ENCODE results near the gene EGLN3. TPM values are rescaled to one million over a fixed set of nuclear protein-coding genes. Genes with fewer than 3 reads are reported as not detected.

EGLN3 gene
- total RNA-seq, 1 donor from 2014 or later, result 0.38 TPM

DNA sequence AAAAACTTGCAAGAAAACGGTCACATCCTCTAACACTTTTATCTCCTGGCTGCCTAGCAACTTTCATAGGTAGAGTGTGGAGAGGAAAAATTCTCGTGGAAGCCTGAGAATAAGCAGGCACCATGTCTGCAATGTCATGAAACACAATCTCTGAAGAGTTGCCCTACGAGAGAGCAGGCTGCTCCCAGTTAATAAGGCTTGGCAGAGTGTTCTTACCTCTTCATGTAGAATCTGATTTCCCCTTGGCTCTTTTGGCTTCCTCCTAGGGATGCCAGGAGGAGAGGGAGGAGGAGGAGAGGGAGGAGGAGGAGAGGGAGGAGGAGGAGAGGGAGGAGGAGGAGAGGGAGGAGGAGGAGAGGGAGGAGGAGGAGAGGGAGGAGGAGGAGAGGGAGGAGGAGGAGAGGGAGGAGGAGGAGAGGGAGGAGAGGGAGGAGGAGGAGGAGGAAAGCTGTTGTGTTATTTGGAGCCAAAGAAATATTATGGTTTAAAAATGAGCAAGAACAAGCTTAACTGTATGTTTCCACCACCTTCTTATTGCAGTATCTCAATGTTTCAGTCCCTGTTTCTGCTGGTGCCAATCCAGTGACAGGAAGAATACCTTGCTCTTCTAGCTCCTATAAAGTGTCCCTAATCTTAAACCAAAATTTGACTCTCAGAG, 52.9 kb downstream of the EGLN3 start:
- Mint-ChIP-seq H3K27me3 (ENCODE audit: unreplicated experiment) (peaks cover 17% of the 10 kb centered on the region), H3K4me1 (ENCODE audit: unreplicated experiment) (no peaks in the 10 kb centered on the region), H3K27ac (ENCODE audit: unreplicated experiment) (no peak overlapping the region), H3K9me3 (ENCODE audit: unreplicated experiment) (peaks cover 14% of the 10 kb centered on the region), H3K4me3 (ENCODE audit: unreplicated experiment) (no peak overlapping the region), H3K36me3 (ENCODE audit: unreplicated experiment) (no peaks in the 10 kb centered on the region)
- TF ChIP-seq, protein P1, sequence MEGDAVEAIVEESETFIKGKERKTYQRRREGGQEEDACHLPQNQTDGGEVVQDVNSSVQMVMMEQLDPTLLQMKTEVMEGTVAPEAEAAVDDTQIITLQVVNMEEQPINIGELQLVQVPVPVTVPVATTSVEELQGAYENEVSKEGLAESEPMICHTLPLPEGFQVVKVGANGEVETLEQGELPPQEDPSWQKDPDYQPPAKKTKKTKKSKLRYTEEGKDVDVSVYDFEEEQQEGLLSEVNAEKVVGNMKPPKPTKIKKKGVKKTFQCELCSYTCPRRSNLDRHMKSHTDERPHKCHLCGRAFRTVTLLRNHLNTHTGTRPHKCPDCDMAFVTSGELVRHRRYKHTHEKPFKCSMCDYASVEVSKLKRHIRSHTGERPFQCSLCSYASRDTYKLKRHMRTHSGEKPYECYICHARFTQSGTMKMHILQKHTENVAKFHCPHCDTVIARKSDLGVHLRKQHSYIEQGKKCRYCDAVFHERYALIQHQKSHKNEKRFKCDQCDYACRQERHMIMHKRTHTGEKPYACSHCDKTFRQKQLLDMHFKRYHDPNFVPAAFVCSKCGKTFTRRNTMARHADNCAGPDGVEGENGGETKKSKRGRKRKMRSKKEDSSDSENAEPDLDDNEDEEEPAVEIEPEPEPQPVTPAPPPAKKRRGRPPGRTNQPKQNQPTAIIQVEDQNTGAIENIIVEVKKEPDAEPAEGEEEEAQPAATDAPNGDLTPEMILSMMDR (IDR thresholded peaks at IDR 0.05), result no peak
- no peak for DNase-seq (ENCODE audit: extremely low spot score, unreplicated experiment)

GRCh38 chr14:33897382-33897781, 53.5 kb downstream of the EGLN3 start:
- H3K36me3 Mint-ChIP-seq (ENCODE audit: unreplicated experiment), result no peaks in the 10 kb centered on the region
- TF ChIP-seq, protein P1 (IDR thresholded peaks at IDR 0.05), result no peak
- H3K4me1 Mint-ChIP-seq (ENCODE audit: unreplicated experiment), result no peaks in the 10 kb centered on the region
- no peak overlapping the region for H3K27ac Mint-ChIP-seq (ENCODE audit: unreplicated experiment)
- peaks cover 17% of the 10 kb centered on the region for H3K27me3 Mint-ChIP-seq (ENCODE audit: unreplicated experiment)
- DNase-seq (ENCODE audit: extremely low spot score, unreplicated experiment), result no peak
- H3K9me3 Mint-ChIP-seq (ENCODE audit: unreplicated experiment), result peaks cover 14% of the 10 kb centered on the region
- no peak overlapping the region for H3K4me3 Mint-ChIP-seq (ENCODE audit: unreplicated experiment)

GRCh38 chr14:33894339-33894738, 56.5 kb downstream of the EGLN3 start:
- no peak overlapping the region for H3K4me3 Mint-ChIP-seq (ENCODE audit: unreplicated experiment)
- no peaks in the 10 kb centered on the region for H3K36me3 Mint-ChIP-seq (ENCODE audit: unreplicated experiment)
- no peak overlapping the region for H3K27ac Mint-ChIP-seq (ENCODE audit: unreplicated experiment)
- no peak for DNase-seq (ENCODE audit: extremely low spot score, unreplicated experiment)
- H3K9me3 Mint-ChIP-seq (ENCODE audit: unreplicated experiment), result peaks cover 17% of the 10 kb centered on the region
- TF ChIP-seq, protein P1 (IDR thresholded peaks at IDR 0.05), result no peak
- H3K27me3 Mint-ChIP-seq (ENCODE audit: unreplicated experiment), result peaks cover 27% of the 10 kb centered on the region
- H3K4me1 Mint-ChIP-seq (ENCODE audit: unreplicated experiment), result no peaks in the 10 kb centered on the region

DNA sequence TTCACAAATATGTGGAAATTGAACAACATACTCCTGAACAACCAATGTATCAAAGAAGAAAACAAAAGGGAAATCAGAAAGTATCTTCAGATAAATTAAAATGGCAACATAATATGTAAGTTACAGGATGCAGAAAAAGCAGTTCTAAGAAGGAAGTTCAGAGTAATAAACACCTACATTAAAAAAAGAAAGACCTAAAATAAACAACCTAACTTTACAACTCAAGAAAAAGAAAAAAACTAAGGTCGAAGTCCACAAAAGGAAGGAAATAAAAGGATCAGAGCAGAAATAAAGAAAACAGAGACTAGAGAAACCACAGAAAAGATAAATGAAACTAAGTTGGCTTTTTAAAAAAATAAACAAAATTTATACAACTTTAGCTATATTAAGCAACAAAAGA, 59.2 kb downstream of the EGLN3 start:
- Mint-ChIP-seq H3K4me3 (ENCODE audit: unreplicated experiment) (no peak overlapping the region), H3K27me3 (ENCODE audit: unreplicated experiment) (peaks cover 30% of the 10 kb centered on the region), H3K27ac (ENCODE audit: unreplicated experiment) (no peak overlapping the region), H3K4me1 (ENCODE audit: unreplicated experiment) (no peaks in the 10 kb centered on the region), H3K36me3 (ENCODE audit: unreplicated experiment) (no peaks in the 10 kb centered on the region), H3K9me3 (ENCODE audit: unreplicated experiment) (peaks cover 22% of the 10 kb centered on the region)
- TF ChIP-seq, protein P1 (IDR thresholded peaks at IDR 0.05), result no peak
- DNase-seq (ENCODE audit: extremely low spot score, unreplicated experiment), result no peak

GRCh38 chr14:33884916-33885315, 66.0 kb downstream of the EGLN3 start:
- TF ChIP-seq, protein P1 (IDR thresholded peaks at IDR 0.05), result no peak
- Mint-ChIP-seq H3K27ac (ENCODE audit: unreplicated experiment) (no peak overlapping the region), H3K36me3 (ENCODE audit: unreplicated experiment) (no peaks in the 10 kb centered on the region), H3K4me1 (ENCODE audit: unreplicated experiment) (no peaks in the 10 kb centered on the region), H3K9me3 (ENCODE audit: unreplicated experiment) (peaks cover 13% of the 10 kb centered on the region), H3K27me3 (ENCODE audit: unreplicated experiment) (peaks cover 20% of the 10 kb centered on the region), H3K4me3 (ENCODE audit: unreplicated experiment) (no peak overlapping the region)
- no peak for DNase-seq (ENCODE audit: extremely low spot score, unreplicated experiment)

Data from osteocyte (in vitro differentiated cells).